ENCODE results near the gene PIK3AP1. TPM values are rescaled to one million over a fixed set of nuclear protein-coding genes. Genes with fewer than 3 reads are reported as not detected.

Gene PIK3AP1
- total RNA-seq, 1 experiment from 2014 or later: 1.7 TPM

DNA sequence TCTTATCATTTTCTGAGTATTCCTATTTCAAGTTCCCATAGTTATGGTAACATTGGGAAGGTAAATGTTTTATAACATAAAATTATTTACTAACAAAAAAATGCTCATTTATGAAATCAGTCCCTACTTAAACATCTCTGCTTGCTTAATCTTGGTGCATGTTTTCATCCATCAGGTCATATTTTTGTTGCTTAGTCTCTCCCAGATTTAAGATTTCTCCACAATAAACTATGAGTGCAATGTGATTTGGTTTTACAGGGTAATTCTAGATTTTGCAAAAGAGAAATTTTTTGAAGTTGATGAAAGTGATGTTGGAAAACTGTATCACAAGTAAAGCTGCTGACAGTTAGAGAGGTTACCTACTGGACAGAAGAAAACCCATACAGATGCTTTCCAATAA, 28.6 kb downstream of the PIK3AP1 start:
- Histone ChIP-seq H2AFZ (no peak overlapping the region), H3K9me3 (ENCODE audit: insufficient read depth, low read depth) (no peaks in the 10 kb centered on the region), H4K20me1 (ENCODE audit: insufficient read depth) (no peaks in the 10 kb centered on the region), H3K36me3 (ENCODE audit: low read depth) (no peaks in the 10 kb centered on the region), H3K4me3 (no peak overlapping the region), H3K4me1 (replicated peaks; ENCODE audit: insufficient read depth) (no peaks in the 10 kb centered on the region), H3K4me2 (no peak overlapping the region), H3K27ac (no peak overlapping the region), H3K79me2 (ENCODE audit: low read depth) (no peaks in the 10 kb centered on the region), H3K9me2 (ENCODE audit: insufficient read depth) (no peaks in the 10 kb centered on the region), H3K27me3 (ENCODE audit: insufficient read depth, low read depth) (no peaks in the 10 kb centered on the region), H3F3A (ENCODE audit: insufficient read depth, low read depth) (no peaks in the 10 kb centered on the region)
- ChIA-PET POLR2A (ENCODE audit: unreplicated experiment) (no interaction called here), CTCF (no interaction called here)
- DNase-seq: no peak
- TF ChIP-seq EZH2 (IDR thresholded peaks at IDR 0.05; ENCODE audit: low read depth): no peak
- TF ChIP-seq, protein P1, sequence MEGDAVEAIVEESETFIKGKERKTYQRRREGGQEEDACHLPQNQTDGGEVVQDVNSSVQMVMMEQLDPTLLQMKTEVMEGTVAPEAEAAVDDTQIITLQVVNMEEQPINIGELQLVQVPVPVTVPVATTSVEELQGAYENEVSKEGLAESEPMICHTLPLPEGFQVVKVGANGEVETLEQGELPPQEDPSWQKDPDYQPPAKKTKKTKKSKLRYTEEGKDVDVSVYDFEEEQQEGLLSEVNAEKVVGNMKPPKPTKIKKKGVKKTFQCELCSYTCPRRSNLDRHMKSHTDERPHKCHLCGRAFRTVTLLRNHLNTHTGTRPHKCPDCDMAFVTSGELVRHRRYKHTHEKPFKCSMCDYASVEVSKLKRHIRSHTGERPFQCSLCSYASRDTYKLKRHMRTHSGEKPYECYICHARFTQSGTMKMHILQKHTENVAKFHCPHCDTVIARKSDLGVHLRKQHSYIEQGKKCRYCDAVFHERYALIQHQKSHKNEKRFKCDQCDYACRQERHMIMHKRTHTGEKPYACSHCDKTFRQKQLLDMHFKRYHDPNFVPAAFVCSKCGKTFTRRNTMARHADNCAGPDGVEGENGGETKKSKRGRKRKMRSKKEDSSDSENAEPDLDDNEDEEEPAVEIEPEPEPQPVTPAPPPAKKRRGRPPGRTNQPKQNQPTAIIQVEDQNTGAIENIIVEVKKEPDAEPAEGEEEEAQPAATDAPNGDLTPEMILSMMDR (conservative IDR thresholded peaks at IDR 0.05): no peak
- BruUV-seq (replicated peaks): no TSS peak
- intact Hi-C loops (cut with micrococcal nuclease; ENCODE audit: unreplicated experiment): no loop called here

- H3K4me1 ChIP-seq (replicated peaks; ENCODE audit: insufficient read depth): no peaks in the 10 kb centered on the region
- no peaks in the 10 kb centered on the region for H3K9me2 ChIP-seq (ENCODE audit: insufficient read depth)
- no TSS peak for BruUV-seq (replicated peaks)
- no peaks in the 10 kb centered on the region for H3F3A ChIP-seq (ENCODE audit: insufficient read depth, low read depth)
- ChIA-PET CTCF (no interaction called here), POLR2A (ENCODE audit: unreplicated experiment) (no interaction called here)
- TF ChIP-seq EZH2 (IDR thresholded peaks at IDR 0.05; ENCODE audit: low read depth): no peak
- TF ChIP-seq, protein P1 (conservative IDR thresholded peaks at IDR 0.05): no peak
- DNase-seq: no peak
- H3K79me2 ChIP-seq (ENCODE audit: low read depth): no peaks in the 10 kb centered on the region
- no peak overlapping the region for H3K27ac ChIP-seq
- no peak overlapping the region for H3K4me3 ChIP-seq
- no peak overlapping the region for H2AFZ ChIP-seq
- no peak overlapping the region for H3K4me2 ChIP-seq
- no peaks in the 10 kb centered on the region for H4K20me1 ChIP-seq (ENCODE audit: insufficient read depth)
- H3K36me3 ChIP-seq (ENCODE audit: low read depth): no peaks in the 10 kb centered on the region
- H3K27me3 ChIP-seq (ENCODE audit: insufficient read depth, low read depth): no peaks in the 10 kb centered on the region
- intact Hi-C loops (cut with micrococcal nuclease; ENCODE audit: unreplicated experiment): no loop called here
- H3K9me3 ChIP-seq (ENCODE audit: insufficient read depth, low read depth): no peaks in the 10 kb centered on the region
Measured at GRCh38 chr10:96690755-96691730, 29.3 kb downstream of the PIK3AP1 start.

DNA sequence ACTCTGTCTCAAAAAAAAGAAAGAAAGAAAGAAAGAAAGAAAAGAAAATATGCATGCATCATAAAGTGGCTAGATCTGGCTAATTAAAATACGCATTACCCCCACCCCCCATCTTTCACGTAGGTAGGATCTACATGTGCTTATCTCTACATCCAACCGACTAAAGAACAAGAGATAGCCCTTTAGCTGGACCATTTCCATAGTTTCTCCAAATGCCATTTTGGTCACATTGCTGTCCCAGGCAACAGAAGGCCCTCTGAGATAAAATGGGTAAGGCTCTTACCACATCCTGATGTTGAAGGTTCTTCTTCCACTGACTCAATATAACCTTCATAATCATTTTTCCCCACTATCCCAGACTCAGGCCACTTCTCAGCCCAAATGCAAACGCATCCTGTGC, 31.5 kb downstream of the PIK3AP1 start:
- DNase-seq: no peak
- Histone ChIP-seq H3K9me3 (ENCODE audit: insufficient read depth, low read depth) (no peaks in the 10 kb centered on the region), H4K20me1 (ENCODE audit: insufficient read depth) (no peaks in the 10 kb centered on the region), H3K36me3 (ENCODE audit: low read depth) (no peaks in the 10 kb centered on the region), H3K27me3 (ENCODE audit: insufficient read depth, low read depth) (no peaks in the 10 kb centered on the region), H3F3A (ENCODE audit: insufficient read depth, low read depth) (no peaks in the 10 kb centered on the region), H3K4me3 (no peak overlapping the region), H2AFZ (no peak overlapping the region), H3K4me1 (replicated peaks; ENCODE audit: insufficient read depth) (no peaks in the 10 kb centered on the region), H3K9me2 (ENCODE audit: insufficient read depth) (no peaks in the 10 kb centered on the region), H3K27ac (no peak overlapping the region), H3K4me2 (no peak overlapping the region), H3K79me2 (ENCODE audit: low read depth) (no peaks in the 10 kb centered on the region)
- ChIA-PET POLR2A (ENCODE audit: unreplicated experiment) (no interaction called here), CTCF (no interaction called here)
- no TSS peak for BruUV-seq (replicated peaks)
- intact Hi-C loops (cut with micrococcal nuclease; ENCODE audit: unreplicated experiment): no loop called here
- TF ChIP-seq EZH2 (IDR thresholded peaks at IDR 0.05; ENCODE audit: low read depth): no peak
- TF ChIP-seq, protein P1 (conservative IDR thresholded peaks at IDR 0.05): no peak
